Mesenchymal stem cell (in vitro differentiated cells and primary cell): ENCODE measurements around the gene PDE2A. TPM values are rescaled to one million over a fixed set of nuclear protein-coding genes. Genes with fewer than 3 reads are reported as not detected.

Source experiments
- small RNA-seq: library from polyadenylated mRNA; stranded (forward); fragments of <200 nt; extraction: miRNeasy Mini kit (QIAGEN cat#:217004); gene quantifications from one replicate; pipeline ENCODE3, GENCODE V24; 2013; ENCODE audit warnings: low read depth

PDE2A gene

Small RNA genes within 50 kb of the gene (small RNA-seq; reads per million reads assigned to genes)
- 5.5 reads per million, percentile 59 among the genes with 10 or more reads in this experiment for gene MIR139
- gene RNU7-105P = not detected
